Small intestine (tissue), 7 donors: ENCODE results near the gene FER. TPM values are rescaled to one million over a fixed set of nuclear protein-coding genes. Genes with fewer than 3 reads are reported as not detected.

Experiments used
- DNase-seq, 2 donors: peaks; one replicate each; pipeline versions ENCODE4 v3.0.0 to v3.0.0-alpha.2; 2013
- FAIRE-seq: peaks from 2 replicates; lab custom pipeline; 2012; peaks lifted over from hg19 to GRCh38; lab: Jason Lieb, UNC
- H3K27ac ChIP-seq, 3 donors: one replicate each; pipeline ENCODE4 v1.5.1; 2013; ENCODE audit warnings: low read length in 2 of 3, mild to moderate bottlenecking in 2 of 3, control low read depth in 1 of 3, inconsistent platforms in 1 of 3, low read depth in 1 of 3, moderate library complexity in 1 of 3
- H3K27me3 ChIP-seq, 3 donors: one replicate each; pipeline ENCODE4 v1.6.1; 2013; ENCODE audit warnings: low read length in 3 of 3, inconsistent platforms in 1 of 3; ENCODE audit not compliant: control insufficient read depth in 3 of 3, insufficient read depth in 3 of 3
- H3K36me3 ChIP-seq, 3 donors: one replicate each; pipeline ENCODE4 v1.6.1; 2013; ENCODE audit warnings: low read length in 3 of 3, inconsistent platforms in 1 of 3, low read depth in 1 of 3, mild to moderate bottlenecking in 1 of 3, moderate library complexity in 1 of 3; ENCODE audit not compliant: control insufficient read depth in 3 of 3, insufficient read depth in 2 of 3
- H3K4me1 ChIP-seq, 3 donors: one replicate each; pipeline ENCODE4 v1.6.1; 2013; ENCODE audit warnings: low read length in 2 of 3, inconsistent platforms in 1 of 3, low read depth in 1 of 3, mild to moderate bottlenecking in 1 of 3, moderate library complexity in 1 of 3; ENCODE audit not compliant: control insufficient read depth in 3 of 3, insufficient read depth in 2 of 3
- H3K4me3 ChIP-seq, 3 donors: one replicate each; pipeline ENCODE4 v1.5.1; 2013; ENCODE audit warnings: low read length in 3 of 3, control low read depth in 1 of 3, inconsistent platforms in 1 of 3, low read depth in 1 of 3, mild to moderate bottlenecking in 1 of 3, moderate library complexity in 1 of 3
- H3K9me3 ChIP-seq, 2 donors: one replicate each; pipeline ENCODE4 v1.6.1; 2013; ENCODE audit warnings: low read depth in 1 of 2, low read length in 1 of 2; ENCODE audit not compliant: control insufficient read depth in 2 of 2, insufficient read depth in 1 of 2
- WGBS, 3 donors: extraction: QIAGEN DNeasy Blood & Tissue Kit; methylation state at CpG; one replicate each; pipeline ENCODE4 v1.1.7; 2013; 5-methylcytosine and 5-hydroxymethylcytosine counted together
- polyA plus RNA-seq, 4 donors: library from polyadenylated mRNA; stranded (reverse) in 3 of 4; unstranded in 1 of 4; fragments of 200-250 nt in 3 of 4; fragments of 120-200 nt in 1 of 4; gene quantifications; one replicate each; pipeline versions ENCODE4 v1.2.1 to v1.2.3, GENCODE V29; 2013
- donor health status: healthy with polysubstance abuse.
- donor health status: control.
- donor health status: control.
- donor health status: Bipolar disorder and iron deficiency.
- donor health status: healthy.

The FER gene
- polyA plus RNA-seq, 4 donors: 1.1 to 5.0 (median 2.3) TPM

- H3K27ac ChIP-seq: no peak overlapping the region
- no peaks in the 10 kb centered on the region for H3K9me3 ChIP-seq
- H3K4me1 ChIP-seq: no peaks in the 10 kb centered on the region
- no peaks in the 10 kb centered on the region for H3K36me3 ChIP-seq
- H3K27me3 ChIP-seq: no peaks in the 10 kb centered on the region
- FAIRE-seq (no peak), DNase-seq (no peak)
- 71 to 84% (median 84%) methylated on average over 2 of the region's 2 CpGs for WGBS, 3 donors
- no peak overlapping the region for H3K4me3 ChIP-seq
Measured at GRCh38 chr5:109028608-109029299, 281.1 kb downstream of the FER start.

GRCh38 chr5:109029847-109030246 is 282.1 kb downstream of the FER start:
- Histone ChIP-seq H3K9me3 (no peaks in the 10 kb centered on the region), H3K4me1 (no peaks in the 10 kb centered on the region), H3K27me3 (no peaks in the 10 kb centered on the region), H3K27ac (no peak overlapping the region), H3K4me3 (no peak overlapping the region), H3K36me3 (no peaks in the 10 kb centered on the region)
- FAIRE-seq: no peak
- no peak for DNase-seq
- 96 to 100% (median 98%) methylated on average over 1 of the region's 1 CpG for WGBS, 3 donors

- H3K27ac ChIP-seq: no peak overlapping the region
- H3K27me3 ChIP-seq: no peaks in the 10 kb centered on the region
- FAIRE-seq: no peak
- H3K36me3 ChIP-seq: no peaks in the 10 kb centered on the region
- no peaks in the 10 kb centered on the region for H3K9me3 ChIP-seq
- DNase-seq: no peak
- 85 to 89% (median 87%) methylated on average over 2 of the region's 2 CpGs for WGBS, 3 donors
- no peak overlapping the region for H3K4me3 ChIP-seq
- no peaks in the 10 kb centered on the region for H3K4me1 ChIP-seq
Measured at GRCh38 chr5:109030360-109031143, 282.9 kb downstream of the FER start.

GRCh38 chr5:109034306-109034705 is 286.6 kb downstream of the FER start:
- 80 to 89% (median 88%) methylated on average over 1 of the region's 1 CpG for WGBS, 3 donors
- Histone ChIP-seq H3K4me3 (no peak overlapping the region), H3K36me3 (no peaks in the 10 kb centered on the region), H3K4me1 (no peaks in the 10 kb centered on the region), H3K27me3 (no peaks in the 10 kb centered on the region), H3K9me3 (no peaks in the 10 kb centered on the region), H3K27ac (no peak overlapping the region)
- FAIRE-seq: no peak
- no peak for DNase-seq

- 71 to 93% (median 91%) methylated on average over 4 of the region's 4 CpGs for WGBS, 3 donors
- Histone ChIP-seq H3K27ac (no peak overlapping the region), H3K4me3 (no peak overlapping the region), H3K9me3 (no peaks in the 10 kb centered on the region), H3K4me1 (no peaks in the 10 kb centered on the region), H3K36me3 (peaks cover 0 to 1% (median 0%) of the 10 kb centered on the region in 3 donors), H3K27me3 (no peaks in the 10 kb centered on the region)
- FAIRE-seq: no peak
- DNase-seq: no peak
Measured at GRCh38 chr5:109035436-109035835, 287.7 kb downstream of the FER start.

GRCh38 chr5:109038209-109038840 is 290.6 kb downstream of the FER start:
- Histone ChIP-seq H3K4me3 (no peak overlapping the region), H3K4me1 (no peaks in the 10 kb centered on the region), H3K9me3 (no peaks in the 10 kb centered on the region), H3K36me3 (peaks cover 0 to 3% (median 0%) of the 10 kb centered on the region in 3 donors), H3K27ac (no peak overlapping the region), H3K27me3 (no peaks in the 10 kb centered on the region)
- 84 to 93% (median 89%) methylated on average over 2 of the region's 2 CpGs for WGBS, 3 donors
- DNase-seq: no peak
- FAIRE-seq: no peak

GRCh38 chr5:109041317-109041716 is 293.6 kb downstream of the FER start:
- WGBS, 3 donors: 78 to 88% (median 78%) methylated on average over 3 of the region's 3 CpGs

GRCh38 chr5:109045710-109046109 is 298.0 kb downstream of the FER start:
- no peaks in the 10 kb centered on the region for H3K36me3 ChIP-seq
- H3K27ac ChIP-seq: no peak overlapping the region
- no peak for FAIRE-seq
- no peak for DNase-seq
- WGBS, 3 donors: 61 to 85% (median 85%) methylated on average over 2 of the region's 2 CpGs
- no peaks in the 10 kb centered on the region for H3K4me1 ChIP-seq
- no peaks in the 10 kb centered on the region for H3K27me3 ChIP-seq
- no peak overlapping the region for H3K4me3 ChIP-seq
- no peaks in the 10 kb centered on the region for H3K9me3 ChIP-seq

More at GRCh38 chr5:109041317-109041716, 293.6 kb downstream of the FER start:
- no peaks in the 10 kb centered on the region for H3K27me3 ChIP-seq
- H3K9me3 ChIP-seq: no peaks in the 10 kb centered on the region
- peaks cover 0 to 3% (median 0%) of the 10 kb centered on the region in 3 donors for H3K36me3 ChIP-seq
- DNase-seq (no peak), FAIRE-seq (no peak)
- H3K4me1 ChIP-seq: no peaks in the 10 kb centered on the region
- H3K4me3 ChIP-seq: no peak overlapping the region
- no peak overlapping the region for H3K27ac ChIP-seq
